Suprapubic skin (tissue), 4 donors: Measurements from ENCODE around the gene FEV. TPM values are rescaled to one million over a fixed set of nuclear protein-coding genes. Genes with fewer than 3 reads are reported as not detected.

Experiments used
- DNase-seq, 2 donors: peaks; one replicate each; pipeline ENCODE4 v3.0.0-alpha.2; 2019; ENCODE audit warnings: low spot score in 2 of 2
- H3K27ac ChIP-seq: fragments of 200-600 bp; sonication (generic); one replicate; pipeline ENCODE4 v1.5.1; 2019
- H3K27me3 ChIP-seq: fragments of 200-600 bp; sonication (generic); one replicate; pipeline ENCODE4 v1.5.1; 2019
- H3K36me3 ChIP-seq: fragments of 200-600 bp; sonication (generic); one replicate; pipeline ENCODE4 v1.5.1; 2019
- H3K4me1 ChIP-seq: fragments of 200-600 bp; sonication (generic); one replicate; pipeline ENCODE4 v1.5.1; 2019
- H3K4me3 ChIP-seq: fragments of 200-600 bp; sonication (generic); one replicate; pipeline ENCODE4 v1.5.1; 2019; ENCODE audit warnings: mild to moderate bottlenecking
- H3K9me3 ChIP-seq: fragments of 200-600 bp; sonication (generic); one replicate; pipeline ENCODE4 v1.5.1; 2019
- CTCF ChIP-seq, 2 donors: fragments of 200-600 bp in 1 of 2; fragments of 450-650 bp in 1 of 2; sonication (generic) in 1 of 2; IDR thresholded peaks; one replicate each; pipeline ENCODE4 v1.5.1; 2016 to 2019; ENCODE audit warnings: antibody characterized with exemption in 2 of 2, mild to moderate bottlenecking in 1 of 2, moderate library complexity in 1 of 2
- EP300 ChIP-seq: sonication (generic); formaldehyde crosslinking; IDR thresholded peaks from one replicate; pipeline ENCODE4 v1.6.1; 2017; ENCODE audit warnings: antibody characterized with exemption
- POLR2A ChIP-seq, 2 donors: fragments of 450-650 bp; IDR thresholded peaks; one replicate each; pipeline ENCODE4 v1.6.1; 2017; ENCODE audit warnings: antibody characterized with exemption in 2 of 2, mild to moderate bottlenecking in 2 of 2, moderate library complexity in 2 of 2
- POLR2AphosphoS5 ChIP-seq, 3 donors: sonication (generic); formaldehyde crosslinking; IDR thresholded peaks; one replicate each; pipeline ENCODE4 v1.6.1; 2017; ENCODE audit warnings: antibody characterized with exemption in 3 of 3
- WGBS: methylation state at CpG from one replicate; pipeline ENCODE4 v1.1.5; 2018; 5-methylcytosine and 5-hydroxymethylcytosine counted together
- total RNA-seq, 4 donors: library from RNA; depleted of rRNA; stranded (reverse); fragments of >200 nt; gene quantifications; one replicate each; pipeline ENCODE4 v1.1.0, GENCODE V29; 2016

FEV gene
- total RNA-seq, 4 donors from 2014 or later: not detected

- WGBS: 16% methylated on average over 5 of the region's 5 CpGs
- no peak for TF ChIP-seq CTCF (IDR thresholded peaks at IDR 0.05)
- TF ChIP-seq EP300: no peak
- no peak for TF ChIP-seq POLR2AphosphoS5 (IDR thresholded peaks at IDR 0.05)
- no peak for TF ChIP-seq POLR2A (IDR thresholded peaks at IDR 0.05)
- peaks cover 27% of the 10 kb centered on the region for H3K4me1 ChIP-seq
- no peaks in the 10 kb centered on the region for H3K36me3 ChIP-seq
- DNase-seq: no peak
- no peak overlapping the region for H3K27ac ChIP-seq
- no peak overlapping the region for H3K4me3 ChIP-seq
- H3K9me3 ChIP-seq: no peaks in the 10 kb centered on the region
- H3K27me3 ChIP-seq: peaks cover 93% of the 10 kb centered on the region
Measured at GRCh38 chr2:218963601-218964000, 21.4 kb downstream of the FEV start.

GRCh38 chr2:218962859-218963492 is 22.0 kb downstream of the FEV start:
- no peak for DNase-seq
- Histone ChIP-seq H3K36me3 (no peaks in the 10 kb centered on the region), H3K27me3 (peaks cover 93% of the 10 kb centered on the region), H3K9me3 (no peaks in the 10 kb centered on the region), H3K4me3 (no peak overlapping the region), H3K27ac (no peak overlapping the region), H3K4me1 (peaks cover 27% of the 10 kb centered on the region)
- TF ChIP-seq EP300: no peak
- WGBS: 4% methylated on average over 5 of the region's 42 CpGs

GRCh38 chr2:218961651-218962570 is 23.1 kb downstream of the FEV start:
- H3K27me3 ChIP-seq: peaks cover 97% of the 10 kb centered on the region
- DNase-seq: no peak
- WGBS: 17% methylated on average over 33 of the region's 34 CpGs

GRCh38 chr2:218961229-218961628 is 23.8 kb downstream of the FEV start:
- H3K4me3 ChIP-seq: no peak overlapping the region
- no peak overlapping the region for H3K27ac ChIP-seq
- no peaks in the 10 kb centered on the region for H3K36me3 ChIP-seq
- peaks cover 27% of the 10 kb centered on the region for H3K4me1 ChIP-seq
- WGBS: 7% methylated on average over 4 of the region's 4 CpGs
- no peak for DNase-seq
- peaks cover 98% of the 10 kb centered on the region for H3K27me3 ChIP-seq
- no peaks in the 10 kb centered on the region for H3K9me3 ChIP-seq
- TF ChIP-seq CTCF (IDR thresholded peaks at IDR 0.05) (no peak), POLR2A (IDR thresholded peaks at IDR 0.05) (no peak), EP300 (no peak), POLR2AphosphoS5 (IDR thresholded peaks at IDR 0.05) (no peak)

More at GRCh38 chr2:218961651-218962570, 23.1 kb downstream of the FEV start:
- no peak for TF ChIP-seq CTCF (IDR thresholded peaks at IDR 0.05)
- no peak for TF ChIP-seq POLR2A (IDR thresholded peaks at IDR 0.05)
- TF ChIP-seq EP300: no peak
- no peak for TF ChIP-seq POLR2AphosphoS5 (IDR thresholded peaks at IDR 0.05)
- no peaks in the 10 kb centered on the region for H3K36me3 ChIP-seq
- H3K4me1 ChIP-seq: peaks cover 27% of the 10 kb centered on the region
- no peaks in the 10 kb centered on the region for H3K9me3 ChIP-seq
- no peak overlapping the region for H3K4me3 ChIP-seq
- H3K27ac ChIP-seq: no peak overlapping the region

GRCh38 chr2:218960309-218961165 is 24.4 kb downstream of the FEV start:
- Histone ChIP-seq H3K27ac (no peak overlapping the region), H3K27me3 (peaks cover 98% of the 10 kb centered on the region), H3K36me3 (no peaks in the 10 kb centered on the region), H3K9me3 (no peaks in the 10 kb centered on the region), H3K4me3 (peak overlapping the region; percentile 37), H3K4me1 (peaks cover 27% of the 10 kb centered on the region)
- DNase-seq: no peak
- WGBS: 3% methylated on average over 49 of the region's 87 CpGs
- TF ChIP-seq CTCF (IDR thresholded peaks at IDR 0.05): no peak
- no peak for TF ChIP-seq POLR2A (IDR thresholded peaks at IDR 0.05)
- TF ChIP-seq POLR2AphosphoS5 (IDR thresholded peaks at IDR 0.05): no peak
- no peak for TF ChIP-seq EP300
